Liver (tissue), 9 donors: Measurements from ENCODE around the gene SAMSN1. TPM values are rescaled to one million over a fixed set of nuclear protein-coding genes. Genes with fewer than 3 reads are reported as not detected.

ENCODE experiments used
- DNase-seq: peaks from one replicate; pipeline ENCODE4 v3.0.0-alpha.2; 2017; ENCODE audit warnings: low spot score
- H3K27ac ChIP-seq, 2 donors: one replicate each; pipeline ENCODE4 v1.7.0; 2013; ENCODE audit warnings: inconsistent platforms in 2 of 2, low read length in 2 of 2, control low read depth in 1 of 2, low read depth in 1 of 2, mild to moderate bottlenecking in 1 of 2
- H3K27me3 ChIP-seq, 4 donors: one replicate each; pipeline versions ENCODE4 v1.6.1 to v1.7.0; 2013; ENCODE audit warnings: low read length in 3 of 4, inconsistent platforms in 1 of 4, mild to moderate bottlenecking in 1 of 4, moderate library complexity in 1 of 4; ENCODE audit not compliant: control insufficient read depth in 4 of 4, insufficient read depth in 4 of 4
- H3K36me3 ChIP-seq, 4 donors: one replicate each; pipeline versions ENCODE4 v1.6.1 to v1.7.0; 2013; ENCODE audit warnings: low read length in 3 of 4, mild to moderate bottlenecking in 3 of 4, low read depth in 1 of 4, moderate library complexity in 1 of 4; ENCODE audit not compliant: control insufficient read depth in 4 of 4, insufficient read depth in 3 of 4
- H3K4me1 ChIP-seq, 4 donors: one replicate each; pipeline versions ENCODE4 v1.6.1 to v1.7.0; 2013; ENCODE audit warnings: low read length in 3 of 4, mild to moderate bottlenecking in 3 of 4, moderate library complexity in 1 of 4; ENCODE audit not compliant: control insufficient read depth in 4 of 4, insufficient read depth in 4 of 4
- H3K4me3 ChIP-seq, 3 donors: one replicate each; pipeline versions ENCODE4 v1.6.1 to v1.7.0; 2013; ENCODE audit warnings: low read length in 3 of 3, control low read depth in 1 of 3, low read depth in 1 of 3, mild to moderate bottlenecking in 1 of 3
- H3K9ac ChIP-seq, 2 donors: one replicate each; pipeline ENCODE4 v1.7.0; 2013; ENCODE audit warnings: low read length in 2 of 2, mild to moderate bottlenecking in 2 of 2, moderate library complexity in 2 of 2, control low read depth in 1 of 2, low read depth in 1 of 2
- H3K9me3 ChIP-seq, 4 donors: one replicate each; pipeline versions ENCODE4 v1.6.1 to v1.7.0; 2013; ENCODE audit warnings: low read length in 3 of 4; ENCODE audit not compliant: control insufficient read depth in 4 of 4
- EGR1 ChIP-seq, 2 donors: IDR thresholded peaks; 2 replicates each; pipeline ENCODE4 v1.6.1; 2016 to 2018; ENCODE audit warnings: antibody characterized with exemption in 2 of 2, low read depth in 2 of 2
- FOXA1 ChIP-seq: IDR thresholded peaks from 2 replicates; pipeline ENCODE4 v1.6.1; 2016; ENCODE audit warnings: antibody characterized with exemption
- FOXA2 ChIP-seq: IDR thresholded peaks from 2 replicates; pipeline ENCODE4 v1.6.1; 2016; ENCODE audit warnings: antibody characterized with exemption
- GABPA ChIP-seq, 2 donors: IDR thresholded peaks in 1 of 2; conservative IDR thresholded peaks in 1 of 2; 2 replicates each; pipeline ENCODE4 v1.6.1; 2016; ENCODE audit warnings: antibody characterized with exemption in 2 of 2, mild to moderate bottlenecking in 1 of 2, moderate library complexity in 1 of 2
- HNF4A ChIP-seq, 2 donors: conservative IDR thresholded peaks; 2 replicates each; pipeline ENCODE4 v1.6.1; 2016; ENCODE audit warnings: antibody characterized with exemption in 2 of 2, mild to moderate bottlenecking in 2 of 2
- HNF4G ChIP-seq: IDR thresholded peaks from 2 replicates; pipeline ENCODE4 v1.6.1; 2016; ENCODE audit warnings: antibody characterized with exemption
- JUND ChIP-seq, 2 donors: IDR thresholded peaks; 2 replicates each; pipeline ENCODE4 v1.6.1; 2016; ENCODE audit warnings: antibody characterized with exemption in 2 of 2
- NR2F2 ChIP-seq: IDR thresholded peaks from 2 replicates; pipeline ENCODE4 v1.6.1; 2016; ENCODE audit warnings: antibody characterized with exemption
- RAD21 ChIP-seq, 2 donors: IDR thresholded peaks; 2 replicates each; pipeline ENCODE4 v1.6.1; 2016; ENCODE audit warnings: antibody characterized with exemption in 2 of 2, mild to moderate bottlenecking in 2 of 2
- RXRA ChIP-seq, 2 donors: IDR thresholded peaks; 2 replicates each; pipeline ENCODE4 v1.6.1; 2017 to 2018; ENCODE audit warnings: antibody characterized with exemption in 2 of 2, mild to moderate bottlenecking in 1 of 2
- SP1 ChIP-seq: IDR thresholded peaks from 2 replicates; pipeline ENCODE4 v1.6.1; 2018; ENCODE audit warnings: antibody characterized with exemption, mild to moderate bottlenecking
- TAF1 ChIP-seq: conservative IDR thresholded peaks from 2 replicates; pipeline ENCODE4 v1.6.1; 2016; ENCODE audit warnings: antibody characterized with exemption, mild to moderate bottlenecking
- YY1 ChIP-seq: IDR thresholded peaks from 2 replicates; pipeline ENCODE4 v1.6.1; 2016; ENCODE audit warnings: antibody characterized with exemption, mild to moderate bottlenecking
- WGBS: extraction: QIAGEN DNeasy Blood & Tissue Kit; methylation state at CpG from one replicate; pipeline ENCODE4 v1.1.7; 2013; 5-methylcytosine and 5-hydroxymethylcytosine counted together
- polyA plus RNA-seq, 2 donors: library from polyadenylated mRNA; stranded (reverse) in 1 of 2; unstranded in 1 of 2; fragments of 200-250 nt in 1 of 2; fragments of >200 nt in 1 of 2; fragmentation: Nextera tagmentation in 1 of 2; extraction: Ambion mirVana in 1 of 2; gene quantifications; one replicate each; pipeline versions ENCODE4 v1.2.1 to v1.2.3, GENCODE V29; 2013 to 2015
- total RNA-seq, 2 donors: library from RNA; depleted of rRNA; stranded (reverse); fragments of >200 nt; gene quantifications; one replicate each; pipeline ENCODE4 v1.2.3, GENCODE V29; 2014
- TF ChIP-seq, protein P1 (sequence below): IDR thresholded peaks from 2 replicates; pipeline ENCODE4 v1.6.1; 2016; ENCODE audit warnings: antibody characterized with exemption
- TF ChIP-seq, protein P2 (sequence below): fragments of 150-350 bp; IDR thresholded peaks from 2 replicates; pipeline ENCODE4 v1.5.1; 2017; ENCODE audit warnings: improper control_type of control experiment, low read depth, low read length; ENCODE audit not compliant: missing input control
- TF ChIP-seq, protein P3 (sequence below): IDR thresholded peaks from 2 replicates; pipeline ENCODE4 v1.6.1; 2016; ENCODE audit warnings: antibody characterized with exemption
- TF ChIP-seq, protein P4 (sequence below): IDR thresholded peaks from 2 replicates; pipeline ENCODE4 v1.6.1; 2016; ENCODE audit warnings: antibody characterized with exemption
- TF ChIP-seq, protein P5 (sequence below): IDR thresholded peaks from 2 replicates; pipeline ENCODE4 v1.6.1; 2016; ENCODE audit warnings: antibody characterized with exemption, mild to moderate bottlenecking
- donor health status: healthy.
- donor health status: healthy.
- donor health status: healthy.
- donor health status: healthy.
- donor health status: healthy.

Gene SAMSN1
- total and polyA plus RNA-seq, 4 donors = 2.2 to 9.0 (median 3.4) TPM

DNA sequence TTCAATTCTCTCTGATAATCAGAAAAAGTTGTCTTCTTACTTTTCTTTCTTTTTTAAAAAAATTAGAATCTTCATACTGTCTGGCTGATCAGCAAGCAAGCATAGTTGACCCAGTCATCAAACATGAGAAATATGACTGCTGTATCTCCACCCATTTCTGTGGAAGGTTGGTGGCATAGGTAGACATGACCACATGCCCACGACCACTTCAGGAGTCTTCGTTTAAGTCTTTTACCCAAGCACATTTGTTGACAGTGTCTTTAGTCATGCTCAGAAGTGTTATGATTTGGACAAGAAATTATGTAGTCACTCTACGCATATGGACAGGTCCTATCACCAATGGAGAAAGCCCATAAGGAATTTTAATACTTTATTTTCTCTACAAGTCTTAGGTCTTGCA is 88.4 kb downstream of the SAMSN1 start:
- Histone ChIP-seq H3K4me3 (no peak overlapping the region), H3K27ac (no peak overlapping the region), H3K9ac (no peak overlapping the region), H3K4me1 (no peaks in the 10 kb centered on the region), H3K9me3 (no peaks in the 10 kb centered on the region), H3K36me3 (no peaks in the 10 kb centered on the region), H3K27me3 (no peaks in the 10 kb centered on the region)
- TF ChIP-seq HNF4G (no peak), GABPA (IDR thresholded peaks at IDR 0.05 in 1 of 2, conservative IDR thresholded peaks at IDR 0.05 in 1 of 2) (no peak)
- WGBS = 79% methylated on average over 3 of the region's 3 CpGs
- no peak for DNase-seq

DNA sequence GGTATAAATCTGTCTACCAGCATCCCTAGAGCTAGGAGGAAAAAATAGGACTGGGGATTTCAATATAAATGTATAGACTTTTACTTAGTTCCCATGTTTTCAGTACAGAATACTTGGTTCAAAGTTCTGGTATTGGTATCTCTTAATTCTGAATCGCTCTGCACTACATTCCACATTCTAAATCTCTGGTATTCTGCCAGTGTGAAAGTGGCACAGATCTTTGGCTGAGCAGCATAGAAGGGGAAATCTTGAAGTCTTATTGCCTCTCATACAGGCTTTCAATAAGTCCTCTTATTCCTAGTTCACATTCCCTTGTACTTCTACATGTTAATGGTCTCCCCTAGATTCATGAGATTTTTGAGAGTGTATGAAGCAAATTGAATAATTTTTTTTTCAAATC is 89.2 kb downstream of the SAMSN1 start:
- no peak overlapping the region for H3K27ac ChIP-seq
- DNase-seq = no peak
- H3K9ac ChIP-seq = no peak overlapping the region
- H3K4me1 ChIP-seq = no peaks in the 10 kb centered on the region
- H3K9me3 ChIP-seq = no peaks in the 10 kb centered on the region
- H3K4me3 ChIP-seq = no peak overlapping the region
- 92% methylated on average over 1 of the region's 1 CpG for WGBS
- TF ChIP-seq YY1 (no peak), FOXA2 (no peak), RXRA (IDR thresholded peaks at IDR 0.05) (no peak), EGR1 (IDR thresholded peaks at IDR 0.05; ENCODE audit: low read depth in 2 of 2) (no peak), NR2F2 (no peak), JUND (IDR thresholded peaks at IDR 0.05) (no peak), SP1 (no peak), FOXA1 (no peak), TAF1 (no peak), RAD21 (IDR thresholded peaks at IDR 0.05) (no peak), HNF4A (conservative IDR thresholded peaks at IDR 0.05) (no peak)
- TF ChIP-seq, protein P1, sequence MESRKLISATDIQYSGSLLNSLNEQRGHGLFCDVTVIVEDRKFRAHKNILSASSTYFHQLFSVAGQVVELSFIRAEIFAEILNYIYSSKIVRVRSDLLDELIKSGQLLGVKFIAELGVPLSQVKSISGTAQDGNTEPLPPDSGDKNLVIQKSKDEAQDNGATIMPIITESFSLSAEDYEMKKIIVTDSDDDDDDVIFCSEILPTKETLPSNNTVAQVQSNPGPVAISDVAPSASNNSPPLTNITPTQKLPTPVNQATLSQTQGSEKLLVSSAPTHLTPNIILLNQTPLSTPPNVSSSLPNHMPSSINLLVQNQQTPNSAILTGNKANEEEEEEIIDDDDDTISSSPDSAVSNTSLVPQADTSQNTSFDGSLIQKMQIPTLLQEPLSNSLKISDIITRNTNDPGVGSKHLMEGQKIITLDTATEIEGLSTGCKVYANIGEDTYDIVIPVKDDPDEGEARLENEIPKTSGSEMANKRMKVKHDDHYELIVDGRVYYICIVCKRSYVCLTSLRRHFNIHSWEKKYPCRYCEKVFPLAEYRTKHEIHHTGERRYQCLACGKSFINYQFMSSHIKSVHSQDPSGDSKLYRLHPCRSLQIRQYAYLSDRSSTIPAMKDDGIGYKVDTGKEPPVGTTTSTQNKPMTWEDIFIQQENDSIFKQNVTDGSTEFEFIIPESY = no peak
- TF ChIP-seq, protein P2, sequence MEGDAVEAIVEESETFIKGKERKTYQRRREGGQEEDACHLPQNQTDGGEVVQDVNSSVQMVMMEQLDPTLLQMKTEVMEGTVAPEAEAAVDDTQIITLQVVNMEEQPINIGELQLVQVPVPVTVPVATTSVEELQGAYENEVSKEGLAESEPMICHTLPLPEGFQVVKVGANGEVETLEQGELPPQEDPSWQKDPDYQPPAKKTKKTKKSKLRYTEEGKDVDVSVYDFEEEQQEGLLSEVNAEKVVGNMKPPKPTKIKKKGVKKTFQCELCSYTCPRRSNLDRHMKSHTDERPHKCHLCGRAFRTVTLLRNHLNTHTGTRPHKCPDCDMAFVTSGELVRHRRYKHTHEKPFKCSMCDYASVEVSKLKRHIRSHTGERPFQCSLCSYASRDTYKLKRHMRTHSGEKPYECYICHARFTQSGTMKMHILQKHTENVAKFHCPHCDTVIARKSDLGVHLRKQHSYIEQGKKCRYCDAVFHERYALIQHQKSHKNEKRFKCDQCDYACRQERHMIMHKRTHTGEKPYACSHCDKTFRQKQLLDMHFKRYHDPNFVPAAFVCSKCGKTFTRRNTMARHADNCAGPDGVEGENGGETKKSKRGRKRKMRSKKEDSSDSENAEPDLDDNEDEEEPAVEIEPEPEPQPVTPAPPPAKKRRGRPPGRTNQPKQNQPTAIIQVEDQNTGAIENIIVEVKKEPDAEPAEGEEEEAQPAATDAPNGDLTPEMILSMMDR = no peak
- TF ChIP-seq, protein P3, sequence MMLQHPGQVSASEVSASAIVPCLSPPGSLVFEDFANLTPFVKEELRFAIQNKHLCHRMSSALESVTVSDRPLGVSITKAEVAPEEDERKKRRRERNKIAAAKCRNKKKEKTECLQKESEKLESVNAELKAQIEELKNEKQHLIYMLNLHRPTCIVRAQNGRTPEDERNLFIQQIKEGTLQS = no peak
- TF ChIP-seq, protein P4, sequence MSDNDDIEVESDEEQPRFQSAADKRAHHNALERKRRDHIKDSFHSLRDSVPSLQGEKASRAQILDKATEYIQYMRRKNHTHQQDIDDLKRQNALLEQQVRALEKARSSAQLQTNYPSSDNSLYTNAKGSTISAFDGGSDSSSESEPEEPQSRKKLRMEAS = no peak
- TF ChIP-seq, protein P5, sequence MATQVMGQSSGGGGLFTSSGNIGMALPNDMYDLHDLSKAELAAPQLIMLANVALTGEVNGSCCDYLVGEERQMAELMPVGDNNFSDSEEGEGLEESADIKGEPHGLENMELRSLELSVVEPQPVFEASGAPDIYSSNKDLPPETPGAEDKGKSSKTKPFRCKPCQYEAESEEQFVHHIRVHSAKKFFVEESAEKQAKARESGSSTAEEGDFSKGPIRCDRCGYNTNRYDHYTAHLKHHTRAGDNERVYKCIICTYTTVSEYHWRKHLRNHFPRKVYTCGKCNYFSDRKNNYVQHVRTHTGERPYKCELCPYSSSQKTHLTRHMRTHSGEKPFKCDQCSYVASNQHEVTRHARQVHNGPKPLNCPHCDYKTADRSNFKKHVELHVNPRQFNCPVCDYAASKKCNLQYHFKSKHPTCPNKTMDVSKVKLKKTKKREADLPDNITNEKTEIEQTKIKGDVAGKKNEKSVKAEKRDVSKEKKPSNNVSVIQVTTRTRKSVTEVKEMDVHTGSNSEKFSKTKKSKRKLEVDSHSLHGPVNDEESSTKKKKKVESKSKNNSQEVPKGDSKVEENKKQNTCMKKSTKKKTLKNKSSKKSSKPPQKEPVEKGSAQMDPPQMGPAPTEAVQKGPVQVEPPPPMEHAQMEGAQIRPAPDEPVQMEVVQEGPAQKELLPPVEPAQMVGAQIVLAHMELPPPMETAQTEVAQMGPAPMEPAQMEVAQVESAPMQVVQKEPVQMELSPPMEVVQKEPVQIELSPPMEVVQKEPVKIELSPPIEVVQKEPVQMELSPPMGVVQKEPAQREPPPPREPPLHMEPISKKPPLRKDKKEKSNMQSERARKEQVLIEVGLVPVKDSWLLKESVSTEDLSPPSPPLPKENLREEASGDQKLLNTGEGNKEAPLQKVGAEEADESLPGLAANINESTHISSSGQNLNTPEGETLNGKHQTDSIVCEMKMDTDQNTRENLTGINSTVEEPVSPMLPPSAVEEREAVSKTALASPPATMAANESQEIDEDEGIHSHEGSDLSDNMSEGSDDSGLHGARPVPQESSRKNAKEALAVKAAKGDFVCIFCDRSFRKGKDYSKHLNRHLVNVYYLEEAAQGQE = no peak
- H3K27me3 ChIP-seq = no peaks in the 10 kb centered on the region
- no peaks in the 10 kb centered on the region for H3K36me3 ChIP-seq
